GM18873 (cell line): ENCODE measurements around the gene CDC42EP1.

Experiments used
- ATAC-seq: cut with Tn5 transposase; IDR thresholded peaks from one replicate; pipeline ENCODE4 v1.9.1; 2021; ENCODE audit warnings: mild to moderate bottlenecking, moderate library complexity, moderate number of reproducible peaks; ENCODE audit not compliant: unreplicated experiment, low FRiP score

CDC42EP1 gene

DNA sequence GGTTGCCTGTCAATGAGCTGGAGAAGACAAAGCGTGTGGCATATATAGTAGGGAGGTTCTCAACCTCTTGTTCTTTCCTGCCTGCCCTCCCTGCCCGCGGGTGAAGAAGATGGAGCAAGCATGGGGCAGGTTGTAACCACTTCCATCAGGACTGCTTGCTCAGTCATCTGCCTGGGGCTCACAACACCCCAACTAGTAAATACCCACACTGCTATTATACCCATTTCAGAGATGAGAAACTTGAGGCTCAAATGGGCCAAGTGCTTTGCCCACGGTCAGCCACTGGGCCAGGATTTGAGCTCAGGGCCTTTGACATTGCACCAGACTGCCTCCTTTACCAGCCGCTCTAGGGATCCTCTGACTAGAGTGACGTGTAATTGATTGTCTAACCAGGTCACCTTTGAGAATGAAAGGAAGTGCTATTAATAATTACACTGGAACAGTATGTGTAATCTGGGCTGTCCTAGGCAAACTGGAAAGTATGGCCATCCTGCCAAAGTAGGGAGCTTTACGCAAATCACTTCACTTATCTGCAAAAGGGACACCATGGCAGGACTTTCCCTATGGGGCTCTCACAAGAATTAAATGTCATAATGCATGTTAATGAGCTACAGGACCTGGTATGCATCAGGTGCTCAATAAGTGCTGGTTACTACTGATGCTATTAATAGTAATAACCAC, 2.8 kb upstream of the CDC42EP1 start:
- no peak for ATAC-seq

DNA sequence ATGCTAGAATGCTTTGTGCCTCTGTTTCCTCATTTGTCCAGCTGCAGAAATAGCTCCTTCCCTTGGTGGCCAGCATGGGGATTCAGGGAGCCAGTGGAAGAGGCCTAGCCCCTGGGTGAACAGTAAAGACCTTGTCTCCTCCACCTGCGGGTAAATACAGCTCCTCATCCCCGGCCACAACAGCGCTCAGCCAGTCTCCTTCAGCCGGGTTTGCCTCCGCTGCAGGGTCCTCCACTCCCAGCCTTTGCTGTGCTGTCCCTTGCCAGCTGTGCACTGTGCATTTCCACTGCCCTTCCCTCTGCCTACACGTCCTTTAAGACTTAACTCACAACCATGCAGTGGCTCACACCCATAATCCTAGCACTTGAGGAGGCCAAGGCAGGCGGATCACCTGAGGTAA, 1.5 kb upstream of the CDC42EP1 start:
- ATAC-seq, result no peak

DNA sequence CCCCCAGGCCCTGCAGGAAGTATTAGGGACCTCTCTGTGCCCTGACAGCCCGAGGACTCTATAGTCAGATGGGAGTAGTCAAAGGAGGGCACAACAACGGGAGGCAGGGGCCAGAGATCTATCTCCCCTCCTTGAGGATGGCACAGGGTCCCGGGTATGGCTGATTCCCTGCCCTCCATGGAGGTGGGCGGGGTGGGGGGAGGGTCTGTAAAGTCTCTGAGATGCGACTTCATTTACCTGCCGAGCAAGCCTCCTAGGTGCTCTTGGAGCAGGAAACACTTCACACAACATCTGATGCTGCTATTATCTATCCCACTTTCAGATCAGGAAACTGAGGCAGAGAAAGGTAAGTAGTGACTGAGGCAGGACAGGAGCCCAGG, 769 bp upstream of the CDC42EP1 start:
- ATAC-seq, result no peak

DNA sequence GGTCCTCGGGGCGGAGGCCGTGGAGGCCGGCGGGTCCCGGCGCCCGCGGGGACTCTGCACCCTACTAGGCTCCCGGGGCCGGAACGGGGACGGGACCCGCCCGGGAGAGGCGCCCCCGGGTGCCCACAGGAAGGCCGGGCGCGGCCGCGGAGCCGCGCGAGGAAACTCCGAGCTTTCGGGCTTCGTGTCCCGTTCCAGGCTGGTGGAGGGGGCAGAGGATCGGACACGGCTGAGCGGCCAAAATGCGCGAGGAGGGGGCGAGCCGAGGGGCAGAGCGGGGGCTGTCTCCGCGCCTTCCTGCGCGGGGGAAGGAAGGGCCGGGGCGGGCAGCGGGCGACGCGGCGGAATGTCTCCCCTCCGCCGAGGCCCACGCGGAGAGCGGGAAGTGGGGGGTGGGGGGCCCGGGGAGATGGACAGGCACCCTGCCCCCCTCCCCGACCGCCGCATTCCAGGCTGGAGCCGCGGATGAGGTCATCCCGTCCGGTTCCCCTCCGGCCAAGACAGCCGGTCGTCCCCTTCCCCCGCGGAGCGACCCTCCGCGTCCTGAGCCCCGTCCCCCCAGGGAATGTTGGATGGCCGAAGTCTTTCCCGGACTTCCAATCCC, 430 bp downstream of the CDC42EP1 start:
- no peak for ATAC-seq

DNA sequence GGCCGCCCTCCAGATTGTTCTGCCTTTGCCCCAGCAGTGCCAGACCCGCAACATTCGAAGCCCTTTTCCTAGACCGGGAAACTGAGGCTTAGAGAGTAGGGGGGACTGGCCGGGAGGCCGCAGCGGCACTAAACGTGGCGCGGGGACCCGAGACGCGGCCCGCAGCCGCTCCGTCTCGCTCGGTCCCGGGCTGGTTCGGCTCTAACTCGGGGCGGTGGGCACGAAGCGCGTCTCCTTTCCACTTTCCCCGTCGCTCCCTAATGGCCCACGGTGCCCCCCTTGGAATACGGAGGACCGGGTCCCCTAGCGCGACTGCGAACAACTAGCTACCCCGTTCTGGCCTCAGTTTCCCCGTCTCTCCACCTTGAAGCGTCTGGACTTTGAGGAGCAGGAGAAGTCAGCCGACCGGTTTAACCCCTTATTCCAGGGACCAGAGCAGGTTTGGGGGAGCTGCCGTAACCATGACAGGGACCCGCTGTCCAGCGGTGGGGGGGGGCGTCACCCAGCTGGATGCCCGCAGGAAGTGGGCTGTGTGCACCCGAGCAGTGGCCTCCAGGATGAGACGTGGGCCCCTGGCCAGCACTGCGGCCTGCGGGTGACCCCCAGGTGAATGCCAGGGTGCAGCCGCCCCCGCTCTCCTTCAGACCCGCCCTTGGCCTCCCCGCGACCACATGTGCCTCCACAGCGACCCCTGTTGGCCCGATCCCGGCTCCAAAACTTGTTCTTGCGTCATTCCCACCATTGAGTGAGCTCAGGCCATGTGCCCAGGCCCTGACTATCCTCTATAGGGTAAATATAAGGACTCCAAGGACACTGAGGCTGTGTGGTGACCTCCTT, 1.1 kb downstream of the CDC42EP1 start:
- no peak for ATAC-seq

DNA sequence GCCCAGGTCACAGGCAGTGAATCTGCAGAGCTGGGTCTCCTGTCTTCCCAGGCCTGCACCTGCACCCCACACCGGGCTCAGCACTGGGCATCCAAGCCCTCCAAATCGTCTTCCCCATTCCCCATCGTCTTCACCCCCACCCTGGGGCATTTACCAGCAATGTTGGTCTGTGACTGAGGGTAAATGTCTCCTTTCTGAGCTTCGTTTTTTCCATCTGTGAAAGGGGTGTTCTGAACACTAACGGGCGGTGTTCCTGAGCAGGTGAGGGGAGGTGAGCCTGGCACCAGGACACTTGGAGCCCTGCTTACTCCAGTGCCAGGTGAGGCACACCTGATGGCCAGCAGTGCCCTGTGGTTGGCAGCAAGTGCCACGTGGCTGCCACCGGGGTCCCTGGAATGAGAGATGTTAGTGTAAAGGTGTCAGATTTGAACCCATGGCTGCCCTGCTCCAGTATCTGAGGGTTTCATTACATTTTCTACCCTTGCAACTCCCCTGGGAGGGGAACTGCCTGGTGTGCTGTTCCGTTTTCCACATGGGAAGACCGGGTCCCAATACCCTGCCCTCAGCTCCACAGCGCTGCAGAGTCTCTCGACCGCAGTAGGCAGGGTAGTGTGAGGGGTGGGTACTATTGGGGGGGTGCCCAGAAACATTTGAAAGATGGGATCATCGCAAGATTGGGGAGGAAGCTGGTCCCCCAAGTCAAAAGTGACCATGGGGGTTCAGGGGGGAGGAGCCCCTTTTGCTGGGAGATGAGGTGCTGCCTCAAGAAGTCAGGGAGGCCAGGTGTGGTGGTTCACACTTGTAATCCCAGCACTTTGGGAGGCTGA, 2.0 kb downstream of the CDC42EP1 start:
- no peak for ATAC-seq

DNA sequence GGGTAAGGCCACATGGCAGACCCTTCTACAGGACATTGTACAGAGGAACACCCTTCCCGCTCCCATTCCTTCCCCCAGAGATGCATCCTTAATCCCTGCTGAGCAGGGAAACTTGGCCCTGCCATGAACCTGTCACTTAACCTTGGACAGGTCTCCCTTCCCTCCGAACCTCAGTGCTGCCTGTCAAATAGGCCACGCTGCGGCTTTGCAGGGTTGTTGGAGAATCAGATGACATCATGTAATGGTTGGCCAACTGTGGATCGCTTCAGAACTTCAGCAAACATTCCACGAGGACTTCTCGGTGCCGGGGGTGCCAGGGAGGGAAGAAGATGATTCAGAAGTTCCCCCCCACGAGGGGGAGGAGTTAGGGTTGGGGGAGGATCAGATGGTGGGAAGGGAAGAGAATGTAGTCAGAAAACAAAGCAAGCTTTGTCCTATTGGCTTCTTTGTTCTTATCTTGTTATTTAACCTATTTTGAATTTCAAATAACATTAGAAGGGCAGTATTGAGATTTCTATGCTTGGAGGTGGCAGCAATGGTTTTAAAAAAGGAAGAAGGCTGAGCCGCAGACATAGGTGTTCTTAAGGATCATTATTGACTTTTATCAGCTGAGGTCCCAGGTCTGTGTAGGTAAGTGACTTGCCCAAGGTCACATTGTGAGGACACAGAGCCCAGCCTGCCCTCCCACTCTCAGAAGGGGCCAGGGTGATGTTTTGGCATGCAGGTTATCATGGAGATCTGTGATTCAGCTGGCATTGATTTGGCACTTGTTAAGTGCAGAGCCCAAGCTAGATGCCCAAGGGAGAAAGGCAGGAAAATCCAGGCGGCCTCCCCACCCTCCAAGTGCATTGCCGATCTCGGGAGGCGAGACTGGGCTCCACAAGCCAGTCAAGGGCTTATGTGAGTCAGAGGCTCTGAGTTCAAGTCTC, 3.1 kb downstream of the CDC42EP1 start:
- no peak for ATAC-seq

DNA sequence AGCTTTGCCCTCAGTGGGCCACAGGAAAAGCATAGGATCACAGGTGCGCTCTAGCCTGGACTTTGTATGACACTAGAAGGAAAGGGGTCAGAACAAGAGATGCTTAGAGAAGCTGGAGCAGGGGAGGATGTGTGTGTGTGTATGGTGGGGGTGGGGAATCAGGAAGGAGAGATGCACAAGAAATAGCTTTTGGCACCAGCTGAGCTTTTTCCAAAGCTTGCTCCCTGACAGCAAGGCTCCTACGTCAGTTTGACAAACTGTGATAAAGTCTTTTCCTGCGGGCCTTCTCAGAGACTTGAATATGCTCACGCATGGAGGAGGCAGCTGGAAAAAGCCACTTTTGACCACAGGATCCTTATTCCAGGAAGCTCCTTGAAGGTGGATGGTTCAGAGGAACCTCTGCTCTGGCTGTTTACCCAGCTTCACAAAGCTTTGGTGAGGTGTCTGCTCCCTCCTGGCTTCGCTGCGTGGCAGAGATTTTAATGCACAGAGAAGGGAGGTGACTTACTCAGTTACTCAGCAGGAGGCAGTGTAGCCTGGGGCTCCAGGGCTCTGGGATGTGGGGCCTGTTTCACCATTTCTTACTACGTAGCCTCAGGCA, 3.9 kb downstream of the CDC42EP1 start:
- ATAC-seq, result no peak

DNA sequence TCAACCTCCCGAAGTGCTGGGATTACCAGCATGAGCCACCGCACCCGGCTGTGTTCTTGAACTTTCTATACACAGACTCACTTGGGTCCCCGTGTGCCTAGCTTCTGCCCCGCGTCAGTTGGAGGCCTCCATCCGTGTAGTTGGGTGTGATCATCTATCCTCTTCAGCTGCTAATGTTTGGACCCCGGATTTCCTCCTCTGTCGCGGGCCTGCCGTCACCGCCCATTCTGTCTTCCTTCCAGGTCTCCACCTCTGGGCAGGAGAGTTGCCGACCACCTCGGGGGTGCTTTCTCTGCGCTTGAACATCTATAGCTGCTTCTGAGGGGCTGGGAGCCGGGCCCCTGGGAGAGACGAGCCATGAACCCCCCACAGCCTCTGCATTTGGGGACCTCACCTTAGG, 5.5 kb downstream of the CDC42EP1 start:
- ATAC-seq, result no peak

DNA sequence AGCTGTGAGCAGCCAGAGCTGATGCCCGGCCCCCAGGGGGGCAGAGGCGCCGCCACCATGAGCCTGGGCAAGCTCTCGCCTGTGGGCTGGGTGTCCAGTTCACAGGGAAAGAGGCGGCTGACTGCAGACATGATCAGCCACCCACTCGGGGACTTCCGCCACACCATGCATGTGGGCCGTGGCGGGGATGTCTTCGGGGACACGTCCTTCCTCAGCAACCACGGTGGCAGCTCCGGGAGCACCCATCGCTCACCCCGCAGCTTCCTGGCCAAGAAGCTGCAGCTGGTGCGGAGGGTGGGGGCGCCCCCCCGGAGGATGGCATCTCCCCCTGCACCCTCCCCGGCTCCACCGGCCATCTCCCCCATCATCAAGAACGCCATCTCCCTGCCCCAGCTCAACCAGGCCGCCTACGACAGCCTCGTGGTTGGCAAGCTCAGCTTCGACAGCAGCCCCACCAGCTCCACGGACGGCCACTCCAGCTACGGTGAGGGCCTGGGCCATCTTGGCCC, 6.1 kb downstream of the CDC42EP1 start:
- no peak for ATAC-seq

DNA sequence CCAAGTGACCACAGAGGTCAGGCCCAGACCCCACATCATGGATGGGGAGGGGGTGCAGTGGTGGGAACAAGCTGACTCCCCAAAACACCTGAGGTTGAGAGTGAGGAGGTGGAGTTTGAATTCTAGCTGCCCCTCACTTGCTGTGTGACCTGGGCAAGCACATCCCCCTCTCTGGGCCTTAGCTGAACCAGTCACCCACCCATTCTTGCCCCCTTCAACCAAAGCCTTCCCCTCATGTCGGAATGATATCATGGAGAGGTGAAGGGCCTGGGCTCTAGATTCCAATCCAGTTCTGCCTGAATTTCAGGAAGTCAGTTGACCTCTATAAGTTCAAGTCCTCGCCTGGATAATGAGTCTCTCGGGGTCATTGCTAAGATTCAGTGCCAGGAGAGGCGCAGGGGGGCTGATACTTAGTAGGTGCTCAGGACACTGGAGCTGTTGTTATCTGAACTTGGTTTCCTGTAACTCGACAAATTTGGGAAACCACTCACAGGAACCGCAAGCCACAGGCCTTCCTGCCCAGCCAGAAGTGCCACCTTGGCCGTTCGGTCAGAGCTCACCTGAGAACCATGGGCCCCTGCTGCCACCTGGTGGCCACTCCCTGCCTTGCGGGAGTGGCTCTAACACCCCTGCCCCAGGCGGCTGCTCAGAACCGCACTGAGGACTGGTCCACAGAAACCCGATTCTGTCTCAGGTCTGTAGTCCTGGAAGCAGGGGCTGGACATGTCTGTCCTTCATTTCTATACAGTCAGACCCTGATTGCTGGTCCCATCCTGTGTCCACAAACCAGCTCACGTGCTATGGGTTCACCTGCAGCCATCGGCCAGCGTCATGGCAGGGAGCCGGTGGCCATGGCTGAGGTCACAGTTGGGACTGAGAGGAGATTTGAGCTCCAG, 6.9 kb downstream of the CDC42EP1 start:
- ATAC-seq, result no peak

DNA sequence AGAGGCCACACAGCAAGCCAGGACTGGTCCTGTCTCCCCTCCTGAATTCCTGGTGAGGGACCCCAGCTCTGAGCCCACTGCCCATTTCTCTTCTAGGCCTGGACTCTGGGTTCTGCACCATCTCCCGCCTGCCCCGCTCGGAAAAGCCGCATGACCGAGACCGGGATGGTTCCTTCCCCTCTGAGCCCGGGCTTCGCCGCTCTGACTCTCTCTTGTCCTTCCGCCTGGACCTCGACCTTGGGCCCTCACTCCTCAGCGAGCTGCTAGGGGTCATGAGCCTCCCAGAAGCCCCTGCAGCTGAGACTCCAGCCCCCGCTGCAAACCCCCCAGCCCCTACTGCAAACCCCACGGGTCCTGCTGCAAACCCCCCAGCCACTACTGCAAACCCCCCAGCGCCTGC, 7.7 kb downstream of the CDC42EP1 start:
- no peak for ATAC-seq

DNA sequence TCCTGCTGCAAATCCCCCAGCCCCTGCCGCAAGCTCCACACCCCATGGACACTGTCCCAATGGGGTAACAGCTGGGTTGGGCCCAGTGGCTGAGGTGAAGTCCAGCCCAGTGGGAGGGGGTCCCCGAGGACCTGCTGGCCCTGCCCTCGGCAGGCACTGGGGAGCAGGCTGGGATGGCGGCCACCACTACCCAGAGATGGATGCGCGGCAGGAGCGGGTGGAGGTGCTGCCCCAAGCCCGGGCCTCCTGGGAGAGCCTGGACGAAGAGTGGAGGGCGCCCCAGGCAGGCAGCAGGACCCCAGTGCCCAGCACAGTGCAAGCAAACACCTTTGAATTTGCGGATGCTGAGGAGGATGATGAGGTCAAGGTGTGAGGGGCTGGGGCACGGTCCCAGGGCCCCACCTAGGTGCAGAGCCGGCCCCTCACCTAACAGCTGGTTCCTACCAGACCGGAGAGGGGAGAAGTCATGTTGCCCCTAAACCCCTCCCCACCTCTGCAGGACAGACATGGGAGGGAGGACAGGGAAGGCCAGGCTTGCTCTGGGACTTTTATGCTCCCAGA, 8.2 kb downstream of the CDC42EP1 start:
- no peak for ATAC-seq

DNA sequence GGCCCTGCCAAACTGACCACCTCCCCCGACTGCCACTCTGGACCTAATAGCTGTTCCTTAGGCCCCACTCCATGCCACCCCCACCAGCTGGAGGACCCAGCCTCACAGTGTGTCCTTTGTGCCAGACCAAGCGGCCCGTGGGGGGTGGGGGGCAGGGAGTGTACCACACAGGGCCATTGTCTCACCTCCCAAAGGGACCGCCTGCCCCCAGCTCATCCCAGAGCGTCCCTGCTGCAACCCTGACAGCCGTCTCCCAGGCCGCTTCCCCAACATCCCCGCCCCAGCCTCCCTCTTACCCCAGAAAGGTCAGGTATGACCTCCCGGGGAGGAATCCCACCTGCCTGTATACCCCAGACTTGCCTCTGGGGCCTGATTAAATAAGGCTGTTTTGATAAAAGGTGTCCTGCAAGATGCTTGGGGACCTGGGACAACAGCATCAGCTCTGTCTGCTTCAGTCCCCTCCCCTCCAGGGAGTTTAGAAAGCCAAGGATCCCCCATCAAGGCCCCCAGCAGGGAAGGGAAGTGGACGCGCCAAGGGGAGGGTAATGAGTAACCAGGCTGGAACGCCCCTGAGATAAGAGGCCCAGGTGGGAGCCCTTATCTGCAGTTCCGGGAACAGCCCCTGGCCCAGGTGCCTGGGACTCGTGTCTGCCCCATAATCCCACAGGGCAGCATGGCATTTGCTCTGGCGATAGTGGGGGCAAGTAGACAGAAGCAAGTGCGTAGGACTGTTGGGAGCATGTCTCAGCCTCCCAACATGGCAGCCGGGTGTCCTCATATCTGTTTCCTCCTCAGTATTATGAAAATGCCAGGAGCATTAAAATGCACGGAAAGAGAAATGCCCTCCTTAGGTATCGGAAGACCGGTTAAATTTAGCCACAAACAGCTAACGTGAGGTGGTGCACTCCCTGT, 9.0 kb downstream of the CDC42EP1 start:
- ATAC-seq, result no peak

DNA sequence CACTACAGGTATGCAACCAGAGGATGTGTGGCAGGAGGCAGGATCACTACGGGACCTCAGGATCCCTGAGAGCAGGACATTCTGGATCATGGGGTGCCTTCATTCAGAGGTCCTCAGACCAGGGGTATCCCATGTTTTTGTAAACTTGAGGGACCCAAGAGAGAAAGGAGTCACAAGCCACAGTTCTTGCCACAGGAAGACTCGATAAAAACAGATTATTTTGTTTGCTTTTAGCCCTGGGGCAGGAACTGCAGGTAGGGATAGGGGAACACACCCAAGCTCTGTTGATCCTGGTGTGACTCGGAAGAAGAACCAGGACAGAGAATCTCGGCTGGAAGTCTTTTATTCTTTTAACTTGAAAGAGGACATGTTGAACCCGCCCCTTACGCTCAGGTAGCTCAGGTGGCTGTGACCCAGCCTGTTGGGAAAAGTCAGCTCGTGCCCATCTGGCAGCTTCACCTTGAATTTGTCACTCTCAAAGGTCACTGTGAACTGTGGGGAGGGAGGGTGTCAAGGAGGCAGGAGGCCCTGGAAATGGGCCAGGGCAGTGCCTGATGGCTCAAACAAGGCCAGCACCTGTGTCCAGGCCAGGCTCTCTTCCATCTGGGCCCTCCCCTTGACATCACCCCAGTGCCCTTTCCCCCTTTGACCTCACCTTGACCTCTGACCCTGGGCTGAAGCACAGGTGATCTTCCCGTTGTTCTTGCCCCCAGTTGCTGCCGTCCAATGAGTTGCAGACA, 9.8 kb downstream of the CDC42EP1 start:
- ATAC-seq, result no peak

DNA sequence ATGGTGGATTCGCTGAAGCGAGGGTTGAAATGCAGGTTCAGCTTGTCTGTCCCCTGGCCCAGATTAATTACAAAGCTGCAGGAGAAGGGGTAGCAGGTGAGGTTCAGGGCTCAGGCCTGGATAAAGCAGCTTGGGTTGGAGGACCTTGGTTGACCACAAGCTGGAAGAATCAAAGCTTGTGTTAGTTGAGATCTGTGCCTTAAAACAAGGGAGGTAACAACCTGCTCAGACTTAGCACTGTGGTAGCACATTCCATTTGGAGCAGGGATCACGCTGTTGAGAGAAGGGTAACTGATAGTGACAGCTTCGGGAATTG, 10.3 kb downstream of the CDC42EP1 start:
- ATAC-seq, result no peak
